ENCODE results near the gene ZNF804A.

Gene ZNF804A

GRCh38 chr2:184611361-184612085 is 13.2 kb downstream of the ZNF804A start:
- no peak for DNase-seq

GRCh38 chr2:184620367-184620766 is 22.0 kb downstream of the ZNF804A start:
- DNase-seq = no peak

GRCh38 chr2:184624311-184624710 is 26.0 kb downstream of the ZNF804A start:
- no peak for DNase-seq

GRCh38 chr2:184628051-184628450 is 29.7 kb downstream of the ZNF804A start:
- DNase-seq = no peak

GRCh38 chr2:184633726-184634125 is 35.4 kb downstream of the ZNF804A start:
- DNase-seq = no peak

DNA sequence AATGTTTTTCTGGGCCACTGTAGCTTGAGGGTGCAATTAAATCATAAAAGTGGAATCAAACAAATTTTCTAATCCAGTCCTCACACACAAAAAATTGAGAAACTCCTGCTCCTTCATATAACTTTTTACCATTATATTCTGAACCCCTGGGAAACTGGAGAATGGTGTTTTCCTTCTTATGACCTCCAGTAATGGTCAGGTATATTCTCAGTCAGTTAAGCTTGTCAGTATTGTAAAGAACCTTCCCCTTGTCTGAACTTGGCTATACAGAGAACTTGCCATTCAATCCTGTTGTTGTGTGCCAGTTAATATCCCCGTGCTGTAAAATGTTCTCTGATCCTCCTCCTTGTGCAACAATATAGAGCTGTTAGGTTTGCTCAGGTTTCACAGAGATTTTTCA is 39.5 kb downstream of the ZNF804A start:
- no peak for DNase-seq

DNA sequence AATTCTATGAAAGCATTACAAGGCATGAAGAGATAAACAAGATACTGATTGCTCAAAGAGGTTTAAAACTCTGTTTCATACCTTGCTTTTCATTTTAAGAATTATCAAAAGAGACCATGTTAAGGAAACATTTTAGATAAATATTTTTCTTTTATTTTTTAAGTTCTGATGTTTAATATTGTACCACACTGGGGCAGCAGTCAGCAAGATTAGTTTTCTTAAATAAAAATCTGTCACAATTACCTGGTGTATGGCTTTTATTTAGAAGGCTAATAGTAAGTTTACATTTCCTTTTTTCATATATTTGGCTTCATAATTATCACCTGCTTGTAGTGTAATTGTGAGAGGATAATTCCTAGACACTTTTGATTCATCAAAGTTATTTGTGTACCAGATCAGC is 46.4 kb downstream of the ZNF804A start:
- DNase-seq = no peak

- DNase-seq = no peak
Measured at GRCh38 chr2:184646177-184646576, 47.8 kb downstream of the ZNF804A start.

- DNase-seq = no peak
Measured at GRCh38 chr2:184646593-184646992, 48.3 kb downstream of the ZNF804A start.

GRCh38 chr2:184654945-184655344 is 56.6 kb downstream of the ZNF804A start:
- no peak for DNase-seq

DNA sequence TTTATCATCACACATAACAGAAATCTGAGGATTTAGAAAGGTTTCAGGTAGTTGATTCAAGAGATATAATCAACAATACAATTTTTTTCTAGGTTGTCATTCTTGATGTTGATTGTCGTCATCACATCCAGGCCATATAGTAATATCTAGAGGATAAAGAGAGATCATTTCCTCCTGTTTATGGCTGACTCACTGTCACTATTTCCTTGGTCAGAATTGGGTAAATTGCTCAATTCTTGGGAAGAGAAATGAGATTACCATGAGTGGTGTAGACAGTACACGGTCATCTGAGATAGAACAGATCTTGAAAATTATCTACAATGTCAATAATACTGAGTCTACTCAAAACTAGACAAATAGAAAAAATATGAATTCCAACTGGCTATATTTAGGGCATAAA is 78.8 kb downstream of the ZNF804A start:
- DNase-seq = no peak

- DNase-seq = no peak
Measured at GRCh38 chr2:184679219-184680018, 81.1 kb downstream of the ZNF804A start.

DNA sequence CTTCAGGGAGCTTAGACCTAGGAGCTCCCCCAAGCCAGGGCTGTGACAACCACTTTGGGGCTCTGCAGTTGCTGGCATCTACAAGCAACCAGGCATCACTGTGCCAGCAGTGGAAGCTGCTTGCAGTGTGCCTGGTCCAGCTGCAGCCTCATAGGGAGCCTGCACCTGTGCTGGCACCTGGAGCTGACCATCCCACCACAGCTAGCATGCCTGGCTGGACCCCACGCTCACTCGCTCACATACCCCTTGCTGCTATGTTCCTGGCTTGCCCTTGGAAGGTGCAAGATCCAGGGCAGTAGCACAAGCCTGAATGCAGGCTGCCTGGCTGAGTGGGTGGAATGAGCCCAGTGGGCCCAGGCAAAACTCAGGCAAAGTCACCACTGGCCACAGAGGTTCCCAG is 82.5 kb downstream of the ZNF804A start:
- DNase-seq = no peak

DNA sequence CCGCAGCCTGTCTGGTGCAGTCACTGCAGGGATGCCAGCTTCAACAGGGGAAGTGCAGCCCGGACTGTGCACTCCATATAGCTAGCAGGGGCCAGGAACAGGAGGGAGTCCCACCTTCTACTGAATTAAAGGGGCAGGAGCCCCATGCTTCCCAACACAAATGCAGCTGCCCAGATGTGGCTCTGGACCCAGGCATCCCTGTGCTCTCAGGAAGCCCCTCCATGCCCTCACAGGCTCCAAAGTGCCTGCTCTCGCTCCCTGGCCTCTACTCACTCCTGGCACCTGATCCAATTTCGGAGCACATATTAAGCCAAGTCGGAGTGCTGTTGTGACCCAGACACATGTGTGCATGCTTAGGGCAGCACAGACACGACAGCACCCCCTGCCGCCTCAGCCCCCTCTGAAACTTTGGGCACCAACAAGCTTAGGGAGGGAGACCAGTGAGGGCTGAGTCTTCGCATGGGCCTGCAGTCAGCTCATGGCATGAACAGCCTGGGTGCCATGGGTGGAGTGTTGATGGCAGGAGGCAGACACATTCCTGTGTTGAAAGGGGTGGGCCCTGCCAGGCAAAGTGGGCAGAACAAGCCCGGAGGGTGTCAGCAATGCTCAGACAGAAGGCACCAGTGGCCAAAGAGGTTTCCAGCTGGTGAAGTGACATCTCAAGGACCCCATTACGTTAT is 83.5 kb downstream of the ZNF804A start:
- no peak for DNase-seq

- DNase-seq = no peak
Measured at GRCh38 chr2:184683911-184684310, 85.6 kb downstream of the ZNF804A start.

DNA sequence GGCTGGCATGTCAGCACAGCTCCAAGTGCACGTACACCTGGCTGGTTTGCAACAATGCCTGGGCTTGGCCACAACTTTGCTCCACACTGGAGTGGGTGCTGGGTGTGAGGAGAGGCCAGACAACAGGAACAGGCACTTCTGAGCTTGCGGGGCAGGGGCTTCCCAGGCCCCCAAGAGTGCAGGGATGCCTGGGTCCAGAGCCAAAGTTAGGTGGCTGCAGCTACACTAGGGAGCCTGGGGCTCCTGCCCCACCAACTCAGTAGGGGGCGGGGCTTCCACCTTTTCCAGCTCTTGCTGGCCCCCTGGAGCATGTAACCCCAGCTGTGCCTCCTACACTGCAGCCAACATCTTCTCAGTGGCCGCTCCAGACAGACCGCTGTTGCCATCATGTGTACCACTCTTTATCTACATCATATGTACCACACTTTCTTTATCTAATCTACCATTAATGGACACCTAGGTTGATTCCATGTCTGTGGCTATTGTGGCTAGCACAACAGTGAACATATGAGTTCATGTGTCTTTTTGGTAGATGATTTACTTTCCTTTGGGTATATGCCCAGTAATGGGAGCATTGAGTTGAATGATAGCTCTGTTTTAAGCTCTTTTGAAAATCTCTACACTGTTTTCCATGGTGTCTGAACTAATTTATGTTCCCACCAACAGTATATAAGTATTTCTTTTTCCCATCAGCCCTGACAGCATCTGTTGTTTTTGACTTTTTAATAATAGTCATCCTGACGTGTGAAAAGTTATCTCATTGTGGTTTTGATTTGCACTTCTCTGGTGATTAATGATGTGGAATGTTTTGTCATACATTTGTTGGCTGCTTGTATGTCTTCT is 87.9 kb downstream of the ZNF804A start:
- peak; percentile 81 for DNase-seq

GRCh38 chr2:184689638-184690037 is 91.3 kb downstream of the ZNF804A start:
- DNase-seq = no peak

DNA sequence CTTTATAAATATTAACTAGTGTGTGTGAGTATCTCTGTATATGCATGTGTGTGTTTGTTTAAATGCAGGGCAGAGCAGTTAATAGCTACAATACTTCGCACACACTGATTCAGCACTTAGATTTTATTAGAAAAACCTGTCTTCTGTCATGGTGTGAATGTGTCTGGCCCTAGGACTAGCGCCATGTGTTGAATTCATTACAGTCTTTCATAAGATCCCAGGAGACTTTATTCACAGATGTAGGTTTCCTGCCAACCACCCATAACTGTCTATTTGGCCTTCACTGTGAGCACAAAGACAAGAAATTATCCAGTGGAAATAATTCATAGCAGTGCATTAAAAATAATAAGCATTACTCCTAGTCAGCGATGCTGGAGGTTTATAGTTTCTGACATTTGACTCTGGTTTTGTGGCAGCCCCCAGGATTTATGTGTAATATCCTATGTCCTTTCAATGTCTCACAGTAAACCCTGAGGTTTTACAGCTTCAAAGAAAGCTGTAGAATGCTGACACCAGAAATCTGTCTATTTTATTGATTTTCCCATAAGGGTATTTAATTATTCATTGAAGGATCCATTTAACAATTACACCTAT is 93.9 kb downstream of the ZNF804A start:
- DNase-seq = peak; percentile 98

GRCh38 chr2:184696644-184697043 is 98.3 kb downstream of the ZNF804A start:
- DNase-seq = no peak

DNA sequence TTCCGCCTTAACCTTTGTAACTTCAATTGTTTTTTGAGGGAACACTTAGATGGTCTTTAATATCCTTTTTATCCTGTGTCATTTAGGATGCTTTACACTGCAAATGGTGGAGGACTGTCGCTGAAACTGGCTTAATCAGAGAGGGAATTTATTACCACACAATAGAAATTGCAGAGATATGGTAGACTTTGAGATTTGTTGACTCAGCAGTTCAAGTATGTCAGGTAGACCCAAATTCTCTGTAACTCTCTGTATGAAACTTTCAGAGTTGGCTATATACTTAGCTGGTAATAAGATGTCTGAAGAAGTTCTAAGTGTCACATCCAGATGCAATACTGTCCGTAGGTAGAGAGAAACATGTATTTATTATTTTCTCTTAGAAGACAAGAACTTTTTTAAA is 100.1 kb downstream of the ZNF804A start:
- no peak for DNase-seq

DNA sequence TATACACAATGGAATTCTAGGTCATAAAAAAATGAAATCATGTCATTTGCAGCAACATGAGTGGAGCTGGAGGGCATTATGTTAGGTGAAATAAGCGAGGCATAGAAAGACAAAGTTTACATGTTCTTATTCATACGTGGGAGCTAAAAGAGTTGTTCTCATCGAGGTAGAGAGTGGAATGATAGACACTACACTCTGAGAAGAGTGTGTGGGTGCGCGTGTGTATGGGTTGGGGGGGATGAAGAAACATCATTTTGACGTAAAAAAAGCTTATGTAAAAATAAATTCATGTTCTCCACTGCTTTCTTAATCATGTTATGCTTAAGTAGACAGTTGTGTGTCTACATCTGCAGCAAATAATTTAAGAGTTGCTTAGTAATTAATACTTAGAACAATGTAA is 123.6 kb downstream of the ZNF804A start:
- DNase-seq = no peak

GRCh38 chr2:184727813-184728212 is 129.5 kb downstream of the ZNF804A start:
- DNase-seq = no peak

- no peak for DNase-seq
Measured at GRCh38 chr2:184728411-184728810, 130.1 kb downstream of the ZNF804A start.
